Esophagus squamous epithelium (tissue), 4 donors: ENCODE measurements around the gene NCOA7.

Experiments
- POLR2A ChIP-seq, 4 donors: fragments of 450-650 bp; IDR thresholded peaks; one replicate each; pipeline ENCODE4 v1.6.1; 2017; ENCODE audit warnings: antibody characterized with exemption in 4 of 4, mild to moderate bottlenecking in 4 of 4, moderate library complexity in 3 of 4
- TF ChIP-seq, protein P1 (sequence below), 6 experiments: fragments of 450-650 bp in 4 of 6; fragments of 200-600 bp in 2 of 6; sonication (generic) in 2 of 6; IDR thresholded peaks; one replicate each; pipeline ENCODE4 v1.5.1; 2016 to 2019; ENCODE audit warnings: antibody characterized with exemption in 6 of 6, mild to moderate bottlenecking in 4 of 6, moderate library complexity in 4 of 6

DNA sequence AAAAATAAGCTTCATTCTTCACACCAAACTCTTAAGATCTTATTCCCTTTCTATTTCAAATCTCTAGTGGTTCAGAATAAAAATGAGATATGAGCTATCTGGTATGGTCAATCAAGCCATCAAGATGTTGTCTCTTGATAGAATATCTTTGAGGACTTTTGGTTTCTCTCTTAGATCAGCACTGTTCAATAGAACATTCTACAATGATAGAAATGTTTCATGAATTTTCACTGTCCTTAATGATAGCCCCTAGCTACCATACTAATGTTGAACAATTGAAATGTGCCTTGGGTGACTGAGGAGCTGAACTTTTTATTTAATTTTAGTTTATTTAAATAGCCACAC, 141.7 kb downstream of the NCOA7 start:
- TF ChIP-seq, protein P1, sequence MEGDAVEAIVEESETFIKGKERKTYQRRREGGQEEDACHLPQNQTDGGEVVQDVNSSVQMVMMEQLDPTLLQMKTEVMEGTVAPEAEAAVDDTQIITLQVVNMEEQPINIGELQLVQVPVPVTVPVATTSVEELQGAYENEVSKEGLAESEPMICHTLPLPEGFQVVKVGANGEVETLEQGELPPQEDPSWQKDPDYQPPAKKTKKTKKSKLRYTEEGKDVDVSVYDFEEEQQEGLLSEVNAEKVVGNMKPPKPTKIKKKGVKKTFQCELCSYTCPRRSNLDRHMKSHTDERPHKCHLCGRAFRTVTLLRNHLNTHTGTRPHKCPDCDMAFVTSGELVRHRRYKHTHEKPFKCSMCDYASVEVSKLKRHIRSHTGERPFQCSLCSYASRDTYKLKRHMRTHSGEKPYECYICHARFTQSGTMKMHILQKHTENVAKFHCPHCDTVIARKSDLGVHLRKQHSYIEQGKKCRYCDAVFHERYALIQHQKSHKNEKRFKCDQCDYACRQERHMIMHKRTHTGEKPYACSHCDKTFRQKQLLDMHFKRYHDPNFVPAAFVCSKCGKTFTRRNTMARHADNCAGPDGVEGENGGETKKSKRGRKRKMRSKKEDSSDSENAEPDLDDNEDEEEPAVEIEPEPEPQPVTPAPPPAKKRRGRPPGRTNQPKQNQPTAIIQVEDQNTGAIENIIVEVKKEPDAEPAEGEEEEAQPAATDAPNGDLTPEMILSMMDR (IDR thresholded peaks at IDR 0.05), result no peak
- no peak for TF ChIP-seq POLR2A (IDR thresholded peaks at IDR 0.05)
